Measurements from ENCODE around the gene PLXDC2. TPM values are rescaled to one million over a fixed set of nuclear protein-coding genes. Genes with fewer than 3 reads are reported as not detected.

The PLXDC2 gene
- polyA plus RNA-seq, 1 experiment, result 0.47 TPM

GRCh38 chr10:19891429-19891828, 75.2 kb downstream of the PLXDC2 start:
- DNase-seq (ENCODE audit: low read depth), result no peak
- Histone ChIP-seq H3K4me3 (ENCODE audit: low read depth, low read length) (no peak overlapping the region), H3K27me3 (ENCODE audit: control insufficient read depth, insufficient read depth, low read length) (no peaks in the 10 kb centered on the region), H3K36me3 (ENCODE audit: control insufficient read depth, insufficient read depth, low read length) (no peaks in the 10 kb centered on the region)
- TF ChIP-seq CTCF (IDR thresholded peaks at IDR 0.05; ENCODE audit: insufficient read depth, low read depth, low read length), result no peak
- ChIA-PET POLR2A (no interaction called here), CTCF (interaction anchor here (0.6 kb wide), 1 partner anchor 70 kb away, joined by 3 read pairs; no protein-coding TSS in a partner anchor)

GRCh38 chr10:19892270-19892669, 76.0 kb downstream of the PLXDC2 start:
- H3K27me3 ChIP-seq (ENCODE audit: control insufficient read depth, insufficient read depth, low read length), result no peaks in the 10 kb centered on the region
- DNase-seq (ENCODE audit: low read depth), result no peak
- no peak overlapping the region for H3K4me3 ChIP-seq (ENCODE audit: low read depth, low read length)
- CTCF ChIA-PET, result interaction anchor here (0.9 kb wide), 1 partner anchor 9 kb away, joined by 5 read pairs; no protein-coding TSS in a partner anchor
- POLR2A ChIA-PET, result no interaction called here
- H3K36me3 ChIP-seq (ENCODE audit: control insufficient read depth, insufficient read depth, low read length), result no peaks in the 10 kb centered on the region
- no peak for TF ChIP-seq CTCF (IDR thresholded peaks at IDR 0.05; ENCODE audit: insufficient read depth, low read depth, low read length)

GRCh38 chr10:19892677-19893076, 76.4 kb downstream of the PLXDC2 start:
- ChIA-PET POLR2A (no interaction called here), CTCF (interaction anchor here (0.9 kb wide), 1 partner anchor 10 kb away, joined by 5 read pairs; no protein-coding TSS in a partner anchor)
- H3K27me3 ChIP-seq (ENCODE audit: control insufficient read depth, insufficient read depth, low read length), result no peaks in the 10 kb centered on the region
- DNase-seq (ENCODE audit: low read depth), result no peak
- H3K36me3 ChIP-seq (ENCODE audit: control insufficient read depth, insufficient read depth, low read length), result no peaks in the 10 kb centered on the region
- H3K4me3 ChIP-seq (ENCODE audit: low read depth, low read length), result no peak overlapping the region
- TF ChIP-seq CTCF (IDR thresholded peaks at IDR 0.05; ENCODE audit: insufficient read depth, low read depth, low read length), result no peak

- no peak for DNase-seq (ENCODE audit: low read depth)
- TF ChIP-seq CTCF (IDR thresholded peaks at IDR 0.05; ENCODE audit: insufficient read depth, low read depth, low read length), result no peak
- Histone ChIP-seq H3K27me3 (ENCODE audit: control insufficient read depth, insufficient read depth, low read length) (no peaks in the 10 kb centered on the region), H3K4me3 (ENCODE audit: low read depth, low read length) (no peak overlapping the region), H3K36me3 (ENCODE audit: control insufficient read depth, insufficient read depth, low read length) (no peaks in the 10 kb centered on the region)
- POLR2A ChIA-PET, result no interaction called here
- CTCF ChIA-PET, result no interaction called here
Measured at GRCh38 chr10:19895500-19895899, 79.3 kb downstream of the PLXDC2 start.

- no peak for DNase-seq (ENCODE audit: low read depth)
- POLR2A ChIA-PET, result no interaction called here
- Histone ChIP-seq H3K4me3 (ENCODE audit: low read depth, low read length) (no peak overlapping the region), H3K36me3 (ENCODE audit: control insufficient read depth, insufficient read depth, low read length) (no peaks in the 10 kb centered on the region), H3K27me3 (ENCODE audit: control insufficient read depth, insufficient read depth, low read length) (no peaks in the 10 kb centered on the region)
- CTCF ChIA-PET, result no interaction called here
- TF ChIP-seq CTCF (IDR thresholded peaks at IDR 0.05; ENCODE audit: insufficient read depth, low read depth, low read length), result no peak
Measured at GRCh38 chr10:19902456-19902855, 86.2 kb downstream of the PLXDC2 start.

Measured in BJ (cell line).